HG03354 (cell line): Measurements from ENCODE around the gene EVA1B.

Source experiments
- ATAC-seq: cut with Tn5 transposase; IDR thresholded peaks from one replicate; pipeline ENCODE4 v1.9.1; 2021; ENCODE audit warnings: mild to moderate bottlenecking; ENCODE audit not compliant: unreplicated experiment, poor library complexity, severe bottlenecking

Gene EVA1B

DNA sequence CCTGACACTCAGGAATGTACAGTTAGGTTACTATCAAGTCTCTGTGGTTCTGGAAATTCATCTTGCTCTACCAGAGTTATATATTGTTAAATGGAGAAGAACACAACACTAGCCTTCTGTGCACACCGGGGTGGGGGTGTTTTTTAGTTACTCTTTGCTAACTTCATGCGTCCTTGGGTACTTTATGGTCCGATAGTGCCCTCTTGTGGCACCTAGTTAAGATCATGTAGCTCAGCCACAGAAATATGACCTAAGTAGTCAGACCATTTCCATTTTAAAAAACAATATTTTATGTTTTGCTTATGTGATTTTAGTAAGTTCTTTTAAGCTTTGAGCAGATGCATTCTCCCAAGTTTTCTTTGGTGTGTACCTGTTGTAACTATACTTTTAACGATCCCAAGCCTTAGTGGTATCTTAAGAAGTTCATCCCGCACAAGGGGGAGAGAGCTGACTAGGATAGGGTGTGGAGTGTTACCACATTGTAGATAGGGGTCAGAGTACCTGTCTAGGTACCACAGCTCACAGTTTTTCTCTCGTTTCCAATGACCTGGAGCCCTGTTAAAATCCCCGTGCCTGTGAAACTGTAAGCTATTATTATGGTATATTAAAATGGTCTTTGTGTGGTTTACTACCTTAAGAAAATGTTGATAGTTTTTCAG lies 37.9 kb downstream of the EVA1B start:
- no peak for ATAC-seq

GRCh38 chr1:36284517-36284916 lies 38.9 kb downstream of the EVA1B start:
- ATAC-seq: no peak

GRCh38 chr1:36284061-36284460 lies 39.4 kb downstream of the EVA1B start:
- no peak for ATAC-seq

DNA sequence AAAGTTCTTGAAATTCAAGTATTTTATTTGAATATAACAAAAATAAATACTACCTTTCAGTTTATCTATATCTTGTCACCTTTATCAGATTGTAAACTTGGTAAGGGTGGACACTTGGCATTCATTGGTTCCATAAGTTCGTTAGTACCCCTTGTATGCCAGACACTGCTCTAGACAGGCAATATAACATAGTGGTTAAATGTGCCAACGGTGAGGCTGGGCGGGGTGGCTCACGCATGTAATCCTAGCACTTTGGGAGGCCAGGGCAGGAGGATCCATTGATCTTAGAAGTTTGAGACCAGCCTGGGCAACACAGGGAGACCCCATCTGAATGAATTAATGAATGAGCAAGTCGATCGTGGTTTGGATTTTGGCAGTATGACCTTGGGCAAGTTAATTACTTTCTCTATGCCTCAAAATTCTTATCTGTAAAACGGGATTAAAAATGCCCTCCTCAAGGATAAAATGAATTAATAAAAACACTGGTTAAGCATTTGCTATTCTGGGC lies 43.6 kb downstream of the EVA1B start:
- no peak for ATAC-seq

DNA sequence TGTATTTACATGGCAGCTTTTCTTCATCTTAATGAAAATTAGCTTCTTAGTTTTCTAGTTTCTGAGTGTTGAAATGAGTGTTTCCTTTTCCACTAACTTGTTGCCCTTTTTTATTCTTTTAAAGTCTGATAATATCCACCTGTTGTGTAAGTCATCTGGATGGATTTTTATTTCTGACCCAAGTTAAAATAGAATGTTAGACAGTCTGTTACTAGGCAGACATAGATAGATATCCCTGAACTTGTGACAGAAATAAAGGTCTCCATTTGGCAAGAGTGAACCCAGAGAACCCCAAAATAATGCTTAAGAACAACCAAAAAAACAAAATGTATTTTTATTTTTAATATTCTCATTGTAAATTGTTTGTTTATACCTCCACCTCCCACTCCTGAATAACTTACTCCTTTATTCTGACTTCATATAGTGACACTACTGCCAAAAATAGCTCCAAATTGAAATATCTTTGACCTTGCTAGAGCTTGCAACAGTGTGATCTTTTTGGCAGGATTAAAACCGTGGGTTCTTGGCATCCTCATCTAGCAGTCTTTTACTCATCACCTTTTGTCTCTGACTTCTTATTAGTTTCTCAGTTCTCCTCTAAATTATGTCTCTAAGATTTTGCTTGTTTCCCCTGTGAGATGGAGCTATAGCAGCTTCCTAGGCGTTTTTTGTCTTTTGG lies 44.2 kb downstream of the EVA1B start:
- ATAC-seq: no peak

GRCh38 chr1:36276688-36277087 lies 46.8 kb downstream of the EVA1B start:
- no peak for ATAC-seq

DNA sequence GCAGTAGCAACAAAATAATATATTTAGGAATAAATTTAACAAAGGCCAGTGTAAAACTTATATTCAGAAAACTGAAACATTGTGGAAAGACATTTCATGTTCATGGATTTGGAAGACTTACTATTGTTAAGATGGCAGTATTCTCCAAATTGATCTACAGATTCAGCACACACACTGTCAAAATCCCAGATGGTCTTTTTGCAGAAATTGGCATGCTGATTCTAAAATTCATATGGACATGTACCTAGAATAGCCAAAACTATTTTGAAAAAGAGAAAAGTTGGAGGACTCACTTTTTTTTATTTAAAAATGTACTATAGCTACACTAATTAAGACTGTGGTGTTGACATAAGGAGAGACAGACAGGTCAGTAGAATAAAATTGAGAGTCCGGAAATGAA lies 49.2 kb downstream of the EVA1B start:
- no peak for ATAC-seq

DNA sequence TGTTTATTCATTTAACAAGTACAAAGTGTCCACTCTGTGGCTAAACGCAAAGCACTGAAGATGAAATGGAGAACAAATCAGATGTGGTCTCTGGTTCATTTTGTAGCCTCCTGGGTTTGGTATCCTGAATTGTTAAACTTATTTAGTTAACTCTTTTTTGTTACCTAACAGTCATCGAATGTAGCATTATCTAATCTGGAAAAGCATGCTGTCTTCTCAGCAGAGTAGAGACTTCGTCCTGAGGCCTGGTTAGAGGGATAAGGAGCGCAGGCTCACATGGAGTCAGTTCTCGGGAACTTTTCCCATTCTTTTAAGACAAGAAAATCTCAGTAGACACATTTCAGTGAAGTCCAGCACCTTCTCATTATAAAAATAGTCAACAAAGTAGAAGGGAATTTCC lies 50.4 kb downstream of the EVA1B start:
- ATAC-seq: no peak
